ENCODE results near the gene UPK1A. TPM values are rescaled to one million over a fixed set of nuclear protein-coding genes. Genes with fewer than 3 reads are reported as not detected.

Gene UPK1A
- total and polyA plus RNA-seq, 2 of the 8 experiments (the other 6 are each of a cell fraction or from before 2014, with no cell fraction given) = 0.56 to 9.9 TPM

DNA sequence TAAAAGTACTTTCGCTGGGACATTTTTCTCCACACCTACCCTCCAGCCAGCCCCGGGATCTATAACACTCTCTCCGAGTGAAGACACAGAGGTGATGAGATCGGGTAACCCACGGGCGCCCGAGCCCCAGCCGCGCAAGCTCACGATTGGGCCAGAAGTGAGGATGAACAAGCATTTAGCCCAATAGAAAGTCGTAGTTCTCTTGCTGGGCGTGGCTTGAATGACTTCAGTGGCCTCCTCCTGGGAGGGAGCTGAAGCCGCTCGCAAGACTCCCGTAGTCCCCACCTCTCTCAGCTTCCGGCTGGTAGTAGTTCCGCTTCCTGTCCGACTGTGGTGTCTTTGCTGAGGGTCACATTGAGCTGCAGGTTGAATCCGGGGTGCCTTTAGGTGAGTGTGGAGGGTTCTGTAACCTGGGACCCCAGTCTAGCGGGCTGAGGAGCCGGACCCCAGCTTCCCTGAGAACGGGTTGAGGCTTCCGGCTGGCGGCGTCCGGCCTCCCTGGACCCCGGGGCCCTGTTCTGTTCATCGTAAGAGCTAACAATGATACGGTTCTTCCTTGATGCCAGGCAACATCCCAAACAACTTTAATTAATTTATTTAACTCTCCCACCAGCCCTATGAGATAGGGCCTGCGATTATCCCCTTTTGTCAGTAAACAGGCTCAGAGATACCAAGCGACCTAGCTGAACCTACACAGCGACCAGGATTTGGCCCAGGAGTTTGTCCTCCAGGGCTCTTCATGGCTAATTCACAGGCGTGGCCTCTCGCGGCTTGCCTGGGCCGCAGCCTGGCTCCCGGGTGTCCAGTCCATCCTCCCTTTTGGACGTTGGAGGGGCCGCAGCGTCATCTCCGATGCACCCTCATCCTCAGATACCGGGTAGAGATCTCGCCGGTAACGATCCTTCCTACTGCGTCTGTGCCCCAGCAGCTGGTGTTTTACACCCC is 18.0 kb upstream of the UPK1A start, which contains the start of gene COX6B1 (continued):
- TF ChIP-seq SIN3A (conservative IDR thresholded peaks at IDR 0.05 in 1 of 2, IDR thresholded peaks at IDR 0.05 in 1 of 2; ENCODE audit: low read depth in 1 of 2, low read length in 2 of 2) = peak; percentile 24 to 44; a peak in 2 of 4 replicates
- no peak for TF ChIP-seq BACH1 (IDR thresholded peaks at IDR 0.05; ENCODE audit: low read length)
- TF ChIP-seq, protein P1, sequence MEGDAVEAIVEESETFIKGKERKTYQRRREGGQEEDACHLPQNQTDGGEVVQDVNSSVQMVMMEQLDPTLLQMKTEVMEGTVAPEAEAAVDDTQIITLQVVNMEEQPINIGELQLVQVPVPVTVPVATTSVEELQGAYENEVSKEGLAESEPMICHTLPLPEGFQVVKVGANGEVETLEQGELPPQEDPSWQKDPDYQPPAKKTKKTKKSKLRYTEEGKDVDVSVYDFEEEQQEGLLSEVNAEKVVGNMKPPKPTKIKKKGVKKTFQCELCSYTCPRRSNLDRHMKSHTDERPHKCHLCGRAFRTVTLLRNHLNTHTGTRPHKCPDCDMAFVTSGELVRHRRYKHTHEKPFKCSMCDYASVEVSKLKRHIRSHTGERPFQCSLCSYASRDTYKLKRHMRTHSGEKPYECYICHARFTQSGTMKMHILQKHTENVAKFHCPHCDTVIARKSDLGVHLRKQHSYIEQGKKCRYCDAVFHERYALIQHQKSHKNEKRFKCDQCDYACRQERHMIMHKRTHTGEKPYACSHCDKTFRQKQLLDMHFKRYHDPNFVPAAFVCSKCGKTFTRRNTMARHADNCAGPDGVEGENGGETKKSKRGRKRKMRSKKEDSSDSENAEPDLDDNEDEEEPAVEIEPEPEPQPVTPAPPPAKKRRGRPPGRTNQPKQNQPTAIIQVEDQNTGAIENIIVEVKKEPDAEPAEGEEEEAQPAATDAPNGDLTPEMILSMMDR (IDR thresholded peaks at IDR 0.05; ENCODE audit: control extremely low read depth in 1 of 3, insufficient read depth in 1 of 3, low read depth in 1 of 3, low read length in 3 of 3) = no peak
- TF ChIP-seq CREB1 (IDR thresholded peaks at IDR 0.05) = 0 out of 2 replicates have a peak, but pooled peaks have one; percentile 15
- TF ChIP-seq EP300 (IDR thresholded peaks at IDR 0.05; ENCODE audit: borderline replicate concordance in 1 of 2, low read depth in 2 of 2, low read length in 2 of 2) = no peak
- TF ChIP-seq EGR1 (IDR thresholded peaks at IDR 0.05; ENCODE audit: borderline replicate concordance, low read depth, low read length) = no peak
- TF ChIP-seq RFX5 (IDR thresholded peaks at IDR 0.05; ENCODE audit: borderline replicate concordance, low read depth, low read length) = no peak
- TF ChIP-seq POU5F1 (IDR thresholded peaks at IDR 0.05; ENCODE audit: low read depth, low read length) = no peak
- no peak for TF ChIP-seq CEBPB (IDR thresholded peaks at IDR 0.05; ENCODE audit: low read depth, low read length)
- TF ChIP-seq CBX8 (IDR thresholded peaks at IDR 0.05; ENCODE audit: borderline replicate concordance, low read depth, low read length) = no peak
- TF ChIP-seq RNF2 (IDR thresholded peaks at IDR 0.05; ENCODE audit: borderline replicate concordance, low read depth, low read length, missing control alignments, poor library complexity, severe bottlenecking) = no peak
- no peak for TF ChIP-seq JUN (IDR thresholded peaks at IDR 0.05; ENCODE audit: low read depth, low read length)
- TF ChIP-seq NRF1 (IDR thresholded peaks at IDR 0.05; ENCODE audit: low read depth, low read length) = no peak
- peak; percentile 77 for TF ChIP-seq CHD2 (IDR thresholded peaks at IDR 0.05; ENCODE audit: low read length)
- no peak for TF ChIP-seq ATF2 (IDR thresholded peaks at IDR 0.05; ENCODE audit: low read length)

All from H1 (cell line).